Measurements from ENCODE around the gene WDR18. TPM values are rescaled to one million over a fixed set of nuclear protein-coding genes. Genes with fewer than 3 reads are reported as not detected.

The WDR18 gene
- total and polyA plus RNA-seq, 4 donors = 24.3 to 45.3 (median 37.7) TPM

GRCh38 chr19:958967-959855, 24.9 kb upstream of the WDR18 start:
- H3K4me1 ChIP-seq (ENCODE audit: control insufficient read depth in 4 of 4, insufficient read depth in 4 of 4, low read length in 3 of 4) = no peaks in the 10 kb centered on the region
- no peak overlapping the region for H3K4me3 ChIP-seq (ENCODE audit: low read depth in 1 of 3, low read length in 3 of 3)
- 92% methylated on average over 36 of the region's 36 CpGs for WGBS
- no peak overlapping the region for H3K9ac ChIP-seq (ENCODE audit: low read depth in 1 of 2, low read length in 2 of 2)
- no peaks in the 10 kb centered on the region for H3K27me3 ChIP-seq (ENCODE audit: control insufficient read depth in 4 of 4, insufficient read depth in 4 of 4, low read length in 3 of 4)
- no peak for TF ChIP-seq HNF4A (conservative IDR thresholded peaks at IDR 0.05)
- H3K9me3 ChIP-seq (ENCODE audit: control insufficient read depth in 4 of 4, low read length in 3 of 4) = no peaks in the 10 kb centered on the region
- peaks cover 0 to 2% (median under 1%) of the 10 kb centered on the region in 4 donors for H3K36me3 ChIP-seq (ENCODE audit: control insufficient read depth in 4 of 4, insufficient read depth in 3 of 4, low read depth in 1 of 4, low read length in 3 of 4)
- no peak overlapping the region for H3K27ac ChIP-seq (ENCODE audit: low read depth in 1 of 2, low read length in 2 of 2)
- no peak for DNase-seq (ENCODE audit: low spot score)

- no peak overlapping the region for H3K27ac ChIP-seq (ENCODE audit: low read depth in 1 of 2, low read length in 2 of 2)
- TF ChIP-seq MAX (IDR thresholded peaks at IDR 0.05) (no peak), EGR1 (IDR thresholded peaks at IDR 0.05; ENCODE audit: low read depth in 2 of 2) (no peak), NR2F2 (IDR thresholded peaks at IDR 0.05) (no peak), FOXA1 (IDR thresholded peaks at IDR 0.05) (no peak), GABPA (IDR thresholded peaks at IDR 0.05 in 1 of 2, conservative IDR thresholded peaks at IDR 0.05 in 1 of 2) (no peak), ZBTB33 (IDR thresholded peaks at IDR 0.05) (no peak), RAD21 (IDR thresholded peaks at IDR 0.05) (no peak), RXRA (IDR thresholded peaks at IDR 0.05) (no peak), CTCF (IDR thresholded peaks at IDR 0.05; ENCODE audit: low read depth, low read length, missing input control) (no peak), HNF4A (conservative IDR thresholded peaks at IDR 0.05) (no peak)
- H3K4me3 ChIP-seq (ENCODE audit: low read depth in 1 of 3, low read length in 3 of 3) = no peak overlapping the region
- H3K36me3 ChIP-seq (ENCODE audit: control insufficient read depth in 4 of 4, insufficient read depth in 3 of 4, low read depth in 1 of 4, low read length in 3 of 4) = peaks cover 0 to 6% (median under 1%) of the 10 kb centered on the region in 4 donors
- H3K27me3 ChIP-seq (ENCODE audit: control insufficient read depth in 4 of 4, insufficient read depth in 4 of 4, low read length in 3 of 4) = no peaks in the 10 kb centered on the region
- H3K4me1 ChIP-seq (ENCODE audit: control insufficient read depth in 4 of 4, insufficient read depth in 4 of 4, low read length in 3 of 4) = no peaks in the 10 kb centered on the region
- DNase-seq (ENCODE audit: low spot score) = no peak
- 67% methylated on average over 12 of the region's 12 CpGs for WGBS
- no peak overlapping the region for H3K9ac ChIP-seq (ENCODE audit: low read depth in 1 of 2, low read length in 2 of 2)
- H3K9me3 ChIP-seq (ENCODE audit: control insufficient read depth in 4 of 4, low read length in 3 of 4) = no peaks in the 10 kb centered on the region
These were observed 24.1 kb upstream of the WDR18 start for GRCh38 chr19:960020-960419.

GRCh38 chr19:960601-960938, 23.6 kb upstream of the WDR18 start:
- H3K4me1 ChIP-seq (ENCODE audit: control insufficient read depth in 4 of 4, insufficient read depth in 4 of 4, low read length in 3 of 4) = no peaks in the 10 kb centered on the region
- no peak overlapping the region for H3K27ac ChIP-seq (ENCODE audit: low read depth in 1 of 2, low read length in 2 of 2)
- TF ChIP-seq NR2F2 (IDR thresholded peaks at IDR 0.05) = no peak
- no peak for TF ChIP-seq FOXA1 (IDR thresholded peaks at IDR 0.05)
- no peak for TF ChIP-seq GABPA (IDR thresholded peaks at IDR 0.05 in 1 of 2, conservative IDR thresholded peaks at IDR 0.05 in 1 of 2)
- H3K4me3 ChIP-seq (ENCODE audit: low read depth in 1 of 3, low read length in 3 of 3) = no peak overlapping the region
- H3K27me3 ChIP-seq (ENCODE audit: control insufficient read depth in 4 of 4, insufficient read depth in 4 of 4, low read length in 3 of 4) = no peaks in the 10 kb centered on the region
- H3K36me3 ChIP-seq (ENCODE audit: control insufficient read depth in 4 of 4, insufficient read depth in 3 of 4, low read depth in 1 of 4, low read length in 3 of 4) = peaks cover 0 to 11% (median under 1%) of the 10 kb centered on the region in 4 donors
- DNase-seq (ENCODE audit: low spot score) = no peak
- no peaks in the 10 kb centered on the region for H3K9me3 ChIP-seq (ENCODE audit: control insufficient read depth in 4 of 4, low read length in 3 of 4)
- H3K9ac ChIP-seq (ENCODE audit: low read depth in 1 of 2, low read length in 2 of 2) = no peak overlapping the region
- 86% methylated on average over 8 of the region's 8 CpGs for WGBS
